OCI-LY3 (cell line): ENCODE results near the gene PNCK.

ENCODE experiments used
- CTCF ChIP-seq: fragments of 200-600, 300-600 bp; sonication (generic); IDR thresholded peaks from 2 replicates; pipeline ENCODE4 v1.5.1; 2014; ENCODE audit warnings: antibody characterized with exemption, low read length, low read depth
- EZH2phosphoT487 ChIP-seq: fragments of 200-600 bp; shearing (Covaris generic); IDR thresholded peaks from 2 replicates; pipeline ENCODE4 v1.6.1; 2018; ENCODE audit warnings: antibody characterized with exemption, mixed run types, low read depth

GRCh38 chrX:153667281-153667955 is 6.2 kb downstream of the PNCK start:
- TF ChIP-seq CTCF (no peak), EZH2phosphoT487 (no peak)
